SIG-M5 treated with dmso at 0.1 percent for 504 hours (cell line): ENCODE measurements around the gene SMAD1.

Source experiments
- DNase-seq: peaks from one replicate; lab custom pipeline; 2025; ENCODE audit not compliant: unreplicated experiment; lab: John Stamatoyannopoulos, UW

SMAD1 gene

DNA sequence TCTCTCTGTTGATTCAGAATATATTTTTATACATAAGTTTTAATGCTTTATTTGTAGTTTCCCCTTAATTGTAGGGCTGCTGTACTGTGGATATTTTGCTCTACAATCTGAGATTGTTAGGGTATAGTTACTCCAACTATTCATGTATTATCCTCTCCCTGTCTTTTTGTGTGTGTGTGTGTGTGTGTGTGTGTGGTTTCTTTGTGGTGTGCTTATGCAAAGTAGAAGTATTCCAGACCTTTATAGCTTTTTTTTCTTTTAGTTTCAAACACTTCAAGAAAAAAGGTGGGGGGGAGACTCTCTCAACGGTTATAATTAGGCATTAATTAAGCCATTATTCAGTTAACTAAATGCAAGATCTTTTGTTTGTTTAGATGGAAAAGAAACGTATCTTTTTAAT, 6.7 kb downstream of the SMAD1 start:
- no peak for DNase-seq

DNA sequence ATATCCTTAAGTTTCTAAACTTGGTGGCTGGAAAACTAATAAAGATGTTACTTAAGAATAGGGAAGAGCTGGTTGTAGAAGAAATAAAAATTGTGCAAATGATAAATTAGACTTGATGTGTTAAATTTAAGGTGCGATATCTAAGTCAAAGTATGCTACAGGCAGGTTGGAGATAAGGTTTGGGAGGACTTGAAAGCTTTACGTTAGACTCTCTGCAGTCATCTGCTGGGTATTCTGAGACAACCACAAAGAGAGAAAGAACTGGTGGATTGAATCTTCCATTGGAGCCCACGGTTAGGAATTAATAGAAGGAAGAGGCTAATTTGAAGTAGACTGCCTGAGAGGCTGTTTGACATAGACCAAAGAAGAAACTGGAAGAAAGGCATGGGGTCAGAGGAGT, 7.9 kb downstream of the SMAD1 start:
- no peak for DNase-seq

DNA sequence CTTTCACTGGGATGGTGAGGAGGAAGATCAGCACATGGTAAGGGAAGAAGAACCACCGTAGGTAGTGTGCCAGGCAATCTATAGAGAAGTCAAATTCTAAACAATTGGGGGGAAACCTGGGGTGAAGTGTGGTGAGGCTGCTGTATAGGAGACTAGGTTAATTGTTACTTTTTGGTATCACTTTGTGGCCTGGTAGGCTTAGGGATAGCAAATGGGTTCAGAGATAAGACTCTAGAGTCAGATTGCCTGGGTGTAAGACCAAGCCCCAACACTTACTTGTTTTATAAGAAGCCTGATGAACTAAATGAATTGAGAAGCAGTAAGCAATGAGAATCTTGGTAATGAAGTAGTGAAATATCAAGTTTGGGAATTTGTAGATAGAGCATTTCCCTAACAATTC, 8.7 kb downstream of the SMAD1 start:
- DNase-seq = no peak

DNA sequence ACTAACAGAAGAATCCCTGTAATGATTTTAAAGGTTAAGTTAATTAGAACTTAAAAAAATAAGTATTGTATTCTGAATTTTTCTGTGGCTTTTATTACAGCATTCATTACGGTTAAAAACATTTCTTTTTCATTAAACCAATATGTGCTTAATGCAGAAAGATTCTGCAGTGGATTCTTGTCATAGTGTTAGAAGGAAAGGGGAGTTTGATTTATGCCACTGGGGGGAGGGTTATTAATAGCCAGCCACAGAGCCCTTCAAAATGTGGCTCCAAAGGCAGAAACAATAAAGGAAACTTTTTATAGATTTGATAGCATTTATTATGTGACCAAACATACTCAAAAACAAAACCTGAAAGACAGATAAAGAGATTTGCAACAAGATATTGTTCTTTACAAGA, 9.1 kb downstream of the SMAD1 start:
- DNase-seq = no peak

DNA sequence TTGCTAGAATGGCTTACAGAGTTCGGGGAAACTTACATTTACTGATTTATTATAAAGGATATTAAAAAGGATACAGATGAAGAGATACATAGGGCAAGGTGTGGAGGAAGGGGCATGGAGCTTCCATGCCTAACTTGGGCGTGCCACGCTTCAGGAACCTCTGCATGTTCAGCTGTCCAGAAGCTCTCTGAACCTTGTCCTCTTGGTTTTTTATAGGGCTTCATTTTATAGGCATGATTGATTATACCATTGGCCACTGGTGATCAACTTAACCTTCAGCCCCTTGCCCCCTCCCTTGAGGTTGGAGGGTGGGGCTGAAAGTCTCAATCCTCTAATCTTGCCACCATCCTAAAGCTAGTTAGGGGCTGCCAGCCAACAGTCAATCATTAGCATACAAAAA, 10.7 kb downstream of the SMAD1 start:
- DNase-seq = no peak

DNA sequence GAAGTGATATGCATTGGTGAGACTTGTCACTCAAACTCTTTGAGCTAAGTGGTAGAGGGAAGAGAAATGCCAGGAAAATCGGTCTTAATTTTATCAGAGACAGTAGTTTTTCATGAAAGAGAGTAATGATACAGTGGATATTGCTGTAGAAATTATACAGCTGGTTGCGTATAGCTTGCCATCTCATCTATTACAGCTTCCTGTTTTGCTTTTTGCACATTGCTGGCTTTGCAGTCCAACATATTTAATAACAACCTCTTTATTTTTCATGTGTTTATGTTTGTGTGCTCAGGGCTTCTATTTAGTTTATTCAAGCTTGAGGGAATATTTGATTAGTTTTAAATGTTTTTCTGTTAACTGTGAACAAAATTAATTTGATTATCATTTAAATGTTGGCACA, 11.5 kb downstream of the SMAD1 start:
- DNase-seq = no peak

DNA sequence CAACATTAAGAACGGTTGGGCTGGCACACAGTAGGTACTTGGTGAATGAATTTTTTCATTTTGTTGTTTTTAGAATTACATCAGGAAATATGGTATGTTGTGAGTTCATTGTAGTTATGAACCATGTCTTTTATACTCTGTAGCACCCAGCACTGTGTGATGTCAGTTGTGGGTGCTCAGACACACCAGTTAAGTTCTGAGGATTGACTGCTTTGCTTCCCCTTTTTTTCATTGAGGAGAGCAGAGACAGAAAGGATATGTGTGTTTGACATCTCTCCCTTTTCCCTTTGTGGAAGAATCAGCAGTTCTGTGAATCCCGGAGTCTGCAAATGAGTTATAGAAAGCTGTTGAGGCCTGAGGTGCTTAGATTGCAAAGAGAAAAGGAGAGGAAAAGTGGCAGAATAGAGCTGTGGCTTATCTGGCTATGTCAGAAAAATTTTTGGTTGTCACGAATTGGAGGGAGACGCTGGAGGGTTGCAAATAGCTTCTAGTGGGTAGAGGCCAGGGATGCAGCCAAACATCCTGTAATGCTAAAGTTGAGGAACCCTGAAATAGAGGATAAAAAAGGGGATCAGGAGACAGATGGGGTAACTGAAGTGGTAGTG, 13.1 kb downstream of the SMAD1 start:
- DNase-seq = no peak

DNA sequence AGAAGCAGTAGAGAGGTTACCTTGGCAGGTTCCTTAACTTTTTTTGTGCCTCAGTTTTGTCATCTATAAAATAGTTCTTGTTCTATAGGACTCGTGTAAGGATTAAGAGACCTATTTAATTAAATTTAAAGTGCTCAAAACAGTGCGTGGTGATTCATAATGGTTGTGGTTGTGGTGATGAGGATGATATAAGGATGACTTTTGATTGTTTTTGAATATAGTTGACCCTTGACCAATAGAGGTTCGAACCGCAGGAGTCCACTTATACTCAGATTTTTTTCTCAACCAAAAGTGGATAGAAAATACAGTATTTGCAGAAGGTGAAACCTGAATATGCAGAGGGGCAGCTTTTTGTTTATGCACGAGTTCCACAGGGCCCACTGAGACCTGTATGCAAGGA, 14.6 kb downstream of the SMAD1 start:
- no peak for DNase-seq

DNA sequence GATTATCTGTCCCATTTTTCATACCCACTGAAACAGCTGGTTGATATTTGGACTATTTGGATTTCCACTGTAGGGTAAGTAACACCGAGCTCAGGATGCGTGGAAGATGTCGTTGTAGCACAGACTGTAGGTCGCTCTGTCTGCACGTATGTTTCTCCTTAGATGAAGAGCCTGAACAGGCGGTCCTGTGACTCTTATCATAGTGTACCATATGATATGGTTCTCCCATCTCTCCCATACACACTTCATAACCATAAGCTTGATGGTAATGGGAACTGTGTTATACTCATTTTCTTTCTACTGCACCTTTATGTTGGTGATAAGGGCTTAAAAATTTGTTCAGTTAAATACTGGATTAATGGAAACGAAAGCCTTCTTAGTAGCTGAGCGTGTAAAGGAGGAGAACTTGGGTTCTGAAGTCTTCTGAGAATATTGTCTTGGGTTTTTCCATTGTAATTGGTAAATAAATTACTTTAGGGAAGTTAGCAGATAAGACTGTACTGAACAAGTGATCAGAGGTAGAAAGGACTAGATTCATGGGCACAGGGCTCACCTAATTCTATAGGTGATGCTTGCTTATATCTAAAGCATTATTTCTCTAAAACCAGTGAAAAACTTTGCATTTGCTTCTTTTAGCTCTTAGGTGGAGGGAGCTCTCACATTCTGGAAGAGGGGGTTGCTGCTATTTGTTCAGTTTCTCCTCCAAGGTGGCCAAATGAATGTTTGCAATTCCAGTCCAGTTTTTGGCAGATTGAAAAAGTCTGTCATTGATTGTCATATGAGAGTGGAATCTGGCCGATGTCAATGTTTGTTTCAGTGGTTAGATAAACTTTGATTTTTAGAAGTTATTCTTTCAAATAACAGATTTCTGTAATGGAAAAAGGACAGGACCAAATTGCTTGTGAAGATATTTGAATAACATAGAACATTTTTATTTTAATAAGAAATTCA, 15.8 kb downstream of the SMAD1 start:
- no peak for DNase-seq

DNA sequence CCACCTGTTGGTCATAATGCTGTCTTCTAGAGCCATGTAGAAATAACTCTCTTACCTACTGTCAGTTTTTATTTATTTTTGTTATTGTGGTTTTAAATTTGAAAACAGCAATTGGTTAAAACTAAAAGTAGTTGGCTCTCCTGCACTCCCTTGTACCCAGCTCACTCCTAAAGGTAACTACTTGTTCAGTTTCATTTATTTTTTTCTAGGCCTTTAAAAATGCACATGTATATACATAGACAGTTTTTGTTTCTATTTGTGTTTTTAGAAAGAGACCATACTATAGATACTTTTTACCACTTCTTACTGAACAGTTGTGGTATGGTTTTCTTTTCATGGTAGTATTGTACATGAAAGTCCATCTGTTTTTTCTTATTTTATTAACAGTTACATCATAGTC, 16.8 kb downstream of the SMAD1 start:
- DNase-seq = no peak

DNA sequence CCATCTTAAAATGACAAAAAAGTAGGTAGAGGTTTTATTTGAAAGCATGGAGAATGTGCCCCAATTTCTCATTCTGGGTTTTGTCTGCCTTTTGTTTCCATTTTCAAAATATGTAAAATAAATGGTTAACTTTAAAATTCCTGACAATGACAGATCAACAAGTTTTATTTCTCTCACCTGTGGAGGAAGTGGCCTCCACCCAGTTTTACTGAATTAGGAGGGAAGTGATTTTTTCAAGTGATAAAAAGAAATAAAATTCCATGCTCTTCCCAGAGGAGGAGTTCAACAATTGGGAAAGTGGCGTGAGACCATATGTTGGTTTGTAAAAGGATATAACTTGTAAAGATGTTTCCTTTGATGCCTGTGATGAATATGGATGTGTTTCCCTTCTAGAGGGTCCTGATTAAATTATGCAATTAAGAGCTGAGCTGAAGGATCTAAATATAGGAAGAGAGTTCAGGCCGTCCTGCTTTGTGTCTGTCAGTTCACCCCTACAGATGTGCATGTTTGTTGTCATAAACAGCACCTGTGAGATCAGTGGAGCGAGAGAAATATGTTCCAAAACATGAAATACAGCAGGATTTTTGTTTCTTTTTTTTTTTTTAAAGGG, 19.5 kb downstream of the SMAD1 start:
- no peak for DNase-seq

DNA sequence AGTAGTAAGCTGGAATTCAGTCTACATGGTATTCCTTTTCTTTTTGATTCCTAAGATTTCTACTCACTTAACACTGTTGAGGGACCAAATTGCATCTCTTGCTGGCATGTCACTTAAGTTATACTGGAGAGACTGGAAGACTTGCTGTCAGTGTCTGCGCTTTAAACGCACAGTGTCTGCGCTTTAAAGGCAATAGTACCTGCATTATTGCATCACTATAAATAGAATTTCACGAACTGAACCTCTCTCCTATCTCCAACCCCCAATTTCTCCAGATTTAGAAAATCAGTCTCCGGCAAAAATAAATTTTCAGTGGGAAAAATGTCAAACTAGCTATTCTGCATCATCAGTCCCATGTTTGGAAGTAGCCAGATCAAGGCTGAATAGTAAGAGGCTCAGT, 21.2 kb downstream of the SMAD1 start:
- no peak for DNase-seq

DNA sequence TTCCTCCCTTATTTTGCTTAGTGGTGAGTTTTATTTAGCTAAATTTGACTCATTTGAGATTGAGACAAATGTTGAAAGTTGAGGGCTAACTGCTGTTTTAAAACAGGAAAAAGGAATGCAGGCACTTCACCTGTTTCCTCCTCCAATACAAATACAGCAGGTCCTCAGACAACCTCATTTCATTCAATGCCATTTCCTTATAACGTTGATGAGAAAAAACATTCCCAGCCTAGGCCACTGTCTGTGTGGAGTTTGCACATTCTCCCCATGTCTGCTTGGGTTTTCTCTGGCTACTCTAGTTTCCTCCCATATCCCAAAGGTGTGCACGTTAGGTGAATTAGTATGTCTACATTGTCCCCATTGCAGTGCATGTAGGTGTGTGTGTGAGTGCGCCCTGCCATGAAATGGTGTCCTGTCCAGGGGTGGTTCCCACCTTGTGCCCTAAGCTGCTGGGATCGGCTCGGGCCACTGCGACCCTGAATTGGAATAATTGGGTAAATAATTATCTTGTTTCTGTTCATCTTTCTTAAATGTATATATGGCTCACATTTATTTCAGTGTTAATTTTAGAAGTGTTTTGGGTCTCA, 21.9 kb downstream of the SMAD1 start:
- DNase-seq = no peak

DNA sequence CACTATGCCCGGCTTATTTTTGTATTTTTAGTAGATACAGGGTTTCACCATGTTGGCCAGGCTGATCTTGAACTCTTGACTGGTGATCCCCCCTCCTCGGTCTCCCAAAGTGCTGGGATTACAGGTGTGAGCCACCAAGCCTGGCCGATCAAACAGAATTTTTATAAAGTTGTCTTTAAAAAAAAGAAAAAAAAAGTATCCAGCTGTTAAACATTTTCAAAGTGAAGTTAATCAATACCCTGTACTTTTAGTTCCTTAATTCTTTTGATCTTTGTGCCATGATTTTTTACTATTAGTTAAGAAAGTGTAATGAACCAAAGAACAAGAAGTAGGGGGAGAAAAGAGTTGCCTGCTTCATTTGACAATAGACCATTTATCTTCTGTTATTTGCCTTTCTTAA, 24.3 kb downstream of the SMAD1 start:
- DNase-seq = no peak

DNA sequence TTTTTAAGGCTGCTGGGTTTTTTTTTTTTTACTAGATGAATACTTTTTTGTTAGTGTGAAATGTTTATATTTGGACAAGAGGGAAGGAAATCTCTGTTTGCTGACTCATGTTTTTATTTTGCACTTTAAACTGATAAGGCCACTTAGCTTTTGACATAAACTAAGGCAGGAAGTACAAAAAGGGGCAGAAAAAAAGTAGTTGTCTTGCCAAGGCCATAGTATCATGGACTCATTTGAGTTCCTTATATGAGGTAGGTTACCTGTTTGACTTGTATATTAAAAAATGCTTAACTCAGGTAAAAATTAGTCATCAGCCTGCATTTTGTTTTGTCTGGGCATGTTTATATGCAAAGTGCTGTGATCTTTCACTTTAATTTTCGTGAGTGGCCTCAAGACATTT, 26.0 kb downstream of the SMAD1 start:
- no peak for DNase-seq

DNA sequence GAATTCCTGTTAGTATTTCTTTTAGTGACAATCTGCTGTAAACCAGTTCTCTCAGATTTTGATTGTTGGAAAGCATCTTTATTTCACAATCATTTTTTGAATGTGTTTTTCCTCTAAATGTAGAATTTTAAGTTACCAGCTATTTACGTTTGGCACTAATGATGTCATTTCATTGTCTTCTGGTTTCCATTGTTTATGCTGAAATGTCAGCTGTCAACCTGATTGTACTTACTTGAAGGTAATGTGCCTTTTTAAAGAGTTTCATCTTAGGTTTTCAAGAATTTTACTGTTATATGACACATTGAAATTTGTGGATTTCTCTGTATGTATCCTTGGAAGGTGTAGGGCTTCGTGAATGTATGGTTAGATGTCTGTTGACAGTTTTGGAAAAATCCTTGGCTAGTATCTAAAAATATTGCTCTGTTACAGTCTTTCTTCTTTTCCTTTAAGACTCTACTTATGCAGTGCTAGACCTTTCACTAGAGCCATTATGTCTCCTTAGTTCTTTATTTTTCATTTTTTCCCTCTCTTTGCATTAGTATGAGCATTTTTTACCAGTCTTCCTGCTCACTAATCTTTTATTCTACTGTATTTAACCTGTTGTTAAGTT, 30.4 kb downstream of the SMAD1 start:
- no peak for DNase-seq

DNA sequence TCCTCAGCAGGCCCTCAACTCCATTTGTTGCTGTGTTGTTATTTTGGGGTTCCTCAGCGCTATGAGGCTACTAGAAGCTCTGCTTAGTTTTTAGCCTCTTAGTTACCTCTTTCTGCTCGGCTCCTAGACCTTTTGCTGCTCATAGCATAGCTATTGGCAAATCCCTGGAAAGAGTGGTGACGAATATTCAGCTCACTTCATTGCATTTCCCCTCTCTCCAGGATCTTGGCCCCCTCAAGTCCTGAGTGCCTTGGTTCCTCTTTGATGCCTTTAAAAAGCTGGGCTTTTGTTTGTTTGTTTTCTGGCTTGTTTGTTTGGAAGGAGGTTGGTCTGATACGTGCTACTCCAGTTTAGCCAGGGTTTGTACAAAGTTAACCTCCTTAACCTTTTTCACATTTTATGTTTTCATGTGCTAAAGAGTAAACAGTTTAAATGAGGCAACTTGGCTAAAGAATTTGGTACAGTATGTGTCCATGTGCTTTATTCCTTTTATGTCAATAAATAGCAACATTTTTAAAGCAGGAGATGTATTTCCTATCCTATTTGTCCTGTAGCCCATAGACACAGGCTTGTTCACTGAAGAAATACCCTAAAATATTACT, 31.5 kb downstream of the SMAD1 start:
- no peak for DNase-seq

DNA sequence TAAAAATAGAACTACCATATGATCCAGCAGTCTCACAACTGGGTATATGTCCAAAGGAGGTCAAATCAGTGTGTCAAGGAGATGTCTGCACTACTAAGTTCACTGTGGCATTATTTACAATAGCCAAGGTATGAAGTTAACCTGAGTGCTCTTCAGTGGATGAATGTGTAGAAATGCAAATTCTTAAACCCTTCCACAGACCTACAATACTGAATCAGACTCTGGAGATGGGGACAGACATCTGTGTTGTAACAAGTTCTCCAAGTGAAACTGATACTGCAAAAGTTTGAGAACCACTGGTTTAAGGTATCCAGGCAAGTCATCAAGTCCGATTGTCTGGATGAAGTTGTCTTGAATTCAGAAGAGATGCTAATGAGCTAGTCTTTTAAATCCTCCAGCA, 38.5 kb downstream of the SMAD1 start:
- no peak for DNase-seq

DNA sequence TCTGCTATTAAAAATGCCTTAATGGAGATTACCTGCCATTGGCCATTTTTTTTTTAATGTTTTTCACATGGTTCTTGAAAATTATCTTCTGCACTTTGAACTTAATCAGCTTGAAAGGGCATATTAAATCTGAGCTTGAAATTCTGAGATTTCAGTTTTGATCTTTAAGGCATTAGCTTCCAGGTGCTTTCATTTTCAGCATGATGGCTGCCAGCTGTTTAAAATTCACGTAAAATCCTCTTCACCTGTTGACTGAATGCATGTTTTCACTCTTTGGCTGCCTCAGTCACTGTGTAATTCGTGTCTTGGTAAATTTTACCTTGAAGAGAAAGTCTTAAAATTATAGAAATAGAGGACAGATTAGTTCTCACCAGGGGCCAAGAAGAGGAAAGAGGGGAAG, 39.6 kb downstream of the SMAD1 start:
- DNase-seq = no peak

DNA sequence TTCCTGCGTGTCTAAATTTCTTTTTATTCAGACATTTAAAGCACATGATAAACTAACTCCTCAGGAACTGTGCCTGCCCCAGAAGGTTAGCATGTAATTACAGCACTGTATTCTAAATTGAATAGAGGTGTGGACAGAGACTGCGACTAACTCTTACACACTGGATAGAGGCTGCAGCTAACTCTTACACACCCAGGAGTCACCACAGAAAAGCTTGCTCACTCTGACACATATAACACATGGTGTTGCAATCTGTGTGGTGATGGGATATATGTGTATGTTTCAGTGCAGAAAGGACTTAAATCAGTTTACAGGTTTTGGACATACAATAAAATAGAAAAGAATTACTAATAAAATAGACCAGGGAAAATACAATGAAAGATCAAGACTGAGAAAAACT, 41.5 kb downstream of the SMAD1 start:
- DNase-seq = no peak

DNA sequence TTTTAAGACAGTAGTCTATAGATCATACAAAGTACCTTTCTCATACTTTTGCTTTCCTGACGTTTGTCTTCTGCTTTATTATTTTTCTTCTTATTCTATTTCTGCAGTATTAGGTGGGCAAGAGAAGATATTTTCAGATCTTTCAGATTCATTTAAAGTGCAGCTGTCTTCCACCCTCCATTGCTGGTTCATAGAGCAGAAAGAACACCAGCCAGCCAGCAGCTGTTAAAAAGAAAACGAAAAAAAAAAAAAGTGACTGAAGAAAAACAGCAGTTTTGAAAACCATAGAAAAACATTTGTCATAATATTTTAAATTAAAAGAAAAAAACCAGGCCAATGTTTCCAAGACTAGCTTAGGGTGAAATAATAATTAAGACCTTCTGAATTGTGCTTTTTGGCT, 42.9 kb downstream of the SMAD1 start:
- DNase-seq = no peak
